Tibial nerve (tissue), 4 donors: ENCODE data around the gene IKZF1.

Experiments
- EP300 ChIP-seq, 2 donors: sonication (generic); formaldehyde crosslinking; IDR thresholded peaks; one replicate each; pipeline ENCODE4 v1.6.1; 2017; ENCODE audit warnings: antibody characterized with exemption in 2 of 2, mild to moderate bottlenecking in 1 of 2
- POLR2A ChIP-seq, 2 donors: fragments of 450-650 bp; IDR thresholded peaks; one replicate each; pipeline ENCODE4 v1.6.1; 2017; ENCODE audit warnings: antibody characterized with exemption in 2 of 2, mild to moderate bottlenecking in 2 of 2, moderate library complexity in 2 of 2
- TF ChIP-seq, protein P1 (sequence below), 5 experiments: fragments of 200-600 bp in 3 of 5; fragments of 450-650 bp in 2 of 5; sonication (generic) in 3 of 5; IDR thresholded peaks; one replicate each; pipeline ENCODE4 v1.5.1; 2016 to 2019; ENCODE audit warnings: antibody characterized with exemption in 5 of 5, mild to moderate bottlenecking in 3 of 5, moderate library complexity in 2 of 5

DNA sequence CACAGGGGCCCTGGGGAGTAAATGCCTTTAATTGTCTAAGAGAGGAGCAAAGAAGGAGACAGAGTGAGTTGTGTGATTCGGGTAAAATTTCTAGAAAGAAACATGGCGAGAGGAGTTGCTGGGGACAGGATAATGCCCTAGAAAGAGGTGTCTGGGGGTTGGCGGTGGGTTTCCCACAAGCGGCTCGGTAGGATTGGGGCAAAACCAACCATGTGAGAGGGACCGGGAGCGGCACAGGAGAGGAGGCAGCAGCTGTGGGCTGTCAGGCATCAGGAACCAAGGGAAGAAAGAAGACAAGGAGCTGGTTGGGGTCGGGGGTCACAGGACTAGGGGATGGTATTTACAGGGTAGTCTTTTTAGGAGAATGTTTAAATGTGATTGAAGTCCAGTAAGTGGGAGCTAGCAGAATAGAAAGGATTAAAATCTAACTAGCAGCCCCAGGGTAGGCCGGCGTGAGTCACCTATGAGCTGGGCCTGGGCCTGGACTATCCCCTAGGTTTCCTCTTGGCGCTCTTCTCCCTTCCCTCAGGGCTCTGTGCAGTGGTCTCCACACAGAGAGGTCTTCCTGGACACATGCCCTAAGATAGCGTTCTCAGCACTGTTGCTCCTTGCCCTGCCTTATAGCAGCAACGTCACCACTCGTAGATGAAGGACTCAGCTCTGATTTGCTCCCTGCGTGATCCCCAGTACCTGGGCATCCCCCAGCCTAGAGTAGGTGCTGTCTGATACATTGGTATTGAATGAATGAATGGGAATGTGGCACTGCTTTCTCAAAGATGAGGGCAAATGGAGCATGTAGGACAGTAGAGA lies 32.6 kb downstream of the IKZF1 start:
- TF ChIP-seq, protein P1, sequence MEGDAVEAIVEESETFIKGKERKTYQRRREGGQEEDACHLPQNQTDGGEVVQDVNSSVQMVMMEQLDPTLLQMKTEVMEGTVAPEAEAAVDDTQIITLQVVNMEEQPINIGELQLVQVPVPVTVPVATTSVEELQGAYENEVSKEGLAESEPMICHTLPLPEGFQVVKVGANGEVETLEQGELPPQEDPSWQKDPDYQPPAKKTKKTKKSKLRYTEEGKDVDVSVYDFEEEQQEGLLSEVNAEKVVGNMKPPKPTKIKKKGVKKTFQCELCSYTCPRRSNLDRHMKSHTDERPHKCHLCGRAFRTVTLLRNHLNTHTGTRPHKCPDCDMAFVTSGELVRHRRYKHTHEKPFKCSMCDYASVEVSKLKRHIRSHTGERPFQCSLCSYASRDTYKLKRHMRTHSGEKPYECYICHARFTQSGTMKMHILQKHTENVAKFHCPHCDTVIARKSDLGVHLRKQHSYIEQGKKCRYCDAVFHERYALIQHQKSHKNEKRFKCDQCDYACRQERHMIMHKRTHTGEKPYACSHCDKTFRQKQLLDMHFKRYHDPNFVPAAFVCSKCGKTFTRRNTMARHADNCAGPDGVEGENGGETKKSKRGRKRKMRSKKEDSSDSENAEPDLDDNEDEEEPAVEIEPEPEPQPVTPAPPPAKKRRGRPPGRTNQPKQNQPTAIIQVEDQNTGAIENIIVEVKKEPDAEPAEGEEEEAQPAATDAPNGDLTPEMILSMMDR (IDR thresholded peaks at IDR 0.05), result no peak
- TF ChIP-seq EP300 (IDR thresholded peaks at IDR 0.05) (no peak), POLR2A (IDR thresholded peaks at IDR 0.05) (no peak)
